HG03469 (cell line): ENCODE data around the gene CNOT9.

Experiments used
- ATAC-seq: cut with Tn5 transposase; IDR thresholded peaks from one replicate; pipeline ENCODE4 v1.9.1; 2021; ENCODE audit warnings: mild to moderate bottlenecking, moderate library complexity, moderate number of reproducible peaks; ENCODE audit not compliant: unreplicated experiment

The CNOT9 gene

DNA sequence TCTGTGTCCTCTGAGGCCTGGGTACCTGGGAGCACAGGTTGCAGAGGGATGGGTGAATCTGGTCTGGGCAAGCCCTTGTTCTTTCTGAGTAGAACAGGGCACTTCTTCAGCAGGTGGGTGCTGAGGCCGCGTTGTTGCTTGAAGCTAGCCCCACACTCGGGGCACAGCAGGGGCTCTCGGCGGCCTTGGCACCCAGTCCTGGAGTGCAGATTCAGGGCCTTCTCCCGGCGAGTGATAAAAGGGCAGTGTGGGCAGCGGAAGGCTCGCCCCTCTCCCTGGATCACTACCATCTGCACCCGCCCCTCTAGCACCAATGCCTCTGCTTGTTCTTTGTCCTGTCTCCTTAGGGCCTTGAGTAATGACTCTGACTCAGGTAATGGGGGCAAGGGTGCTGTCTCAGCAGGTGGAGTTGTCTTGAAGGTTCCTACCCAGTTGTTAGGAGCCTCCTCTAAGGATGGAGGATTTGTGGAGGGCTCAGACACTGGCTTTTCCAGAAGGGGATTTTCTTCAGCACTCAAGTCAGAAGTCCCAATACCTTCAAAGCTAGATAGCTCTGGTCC is 75.2 kb downstream of the CNOT9 start:
- no peak for ATAC-seq

DNA sequence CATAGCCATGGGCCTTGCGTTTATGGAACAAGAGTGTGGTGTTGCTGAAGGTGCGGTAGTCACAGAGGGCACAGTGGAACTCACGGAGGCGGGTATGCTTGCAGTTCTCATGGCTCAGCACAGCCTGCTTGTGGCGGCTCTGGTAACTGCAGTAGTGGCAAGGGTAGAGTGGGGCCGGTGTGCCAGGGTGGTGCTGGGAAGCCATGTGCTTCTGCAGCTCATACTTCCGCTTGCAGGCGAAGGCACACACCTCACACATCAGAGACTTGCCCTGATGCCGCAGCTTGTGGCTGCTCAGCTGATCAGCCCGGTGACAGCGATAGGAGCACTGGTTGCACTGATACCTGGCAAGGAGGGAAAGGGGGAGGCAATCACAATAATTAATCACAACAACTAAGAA is 76.1 kb downstream of the CNOT9 start:
- ATAC-seq: no peak

DNA sequence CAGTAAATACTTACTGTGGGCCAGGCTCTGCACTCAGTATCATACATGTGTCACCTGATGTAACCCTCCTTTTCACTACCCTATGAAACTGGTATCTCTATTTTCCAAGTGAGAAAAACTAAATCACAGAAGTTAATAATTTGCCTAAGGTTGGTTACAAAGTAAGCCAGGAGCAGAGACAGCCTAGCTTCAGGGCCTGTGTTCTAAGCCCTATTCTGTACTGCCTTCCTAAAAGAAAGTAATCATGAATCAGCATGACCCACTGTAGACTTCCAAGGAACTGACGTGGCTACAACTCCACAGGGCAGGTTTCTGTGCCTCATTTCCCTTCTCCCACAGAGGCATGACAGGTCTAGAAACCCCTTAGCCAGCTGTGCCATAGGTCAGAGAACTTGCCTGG is 76.5 kb downstream of the CNOT9 start:
- ATAC-seq: no peak
